NOMO-1 treated with DMSO at 0.1 percent for 48 hours (cell line): ENCODE measurements around the gene VAV3.
A peak's percentile ranks its signal among the peaks of the same experiment; 100 is the strongest.

Source experiments
- DNase-seq: peaks from one replicate; lab custom pipeline; 2025; ENCODE audit not compliant: unreplicated experiment; lab: John Stamatoyannopoulos, UW

Gene VAV3

DNA sequence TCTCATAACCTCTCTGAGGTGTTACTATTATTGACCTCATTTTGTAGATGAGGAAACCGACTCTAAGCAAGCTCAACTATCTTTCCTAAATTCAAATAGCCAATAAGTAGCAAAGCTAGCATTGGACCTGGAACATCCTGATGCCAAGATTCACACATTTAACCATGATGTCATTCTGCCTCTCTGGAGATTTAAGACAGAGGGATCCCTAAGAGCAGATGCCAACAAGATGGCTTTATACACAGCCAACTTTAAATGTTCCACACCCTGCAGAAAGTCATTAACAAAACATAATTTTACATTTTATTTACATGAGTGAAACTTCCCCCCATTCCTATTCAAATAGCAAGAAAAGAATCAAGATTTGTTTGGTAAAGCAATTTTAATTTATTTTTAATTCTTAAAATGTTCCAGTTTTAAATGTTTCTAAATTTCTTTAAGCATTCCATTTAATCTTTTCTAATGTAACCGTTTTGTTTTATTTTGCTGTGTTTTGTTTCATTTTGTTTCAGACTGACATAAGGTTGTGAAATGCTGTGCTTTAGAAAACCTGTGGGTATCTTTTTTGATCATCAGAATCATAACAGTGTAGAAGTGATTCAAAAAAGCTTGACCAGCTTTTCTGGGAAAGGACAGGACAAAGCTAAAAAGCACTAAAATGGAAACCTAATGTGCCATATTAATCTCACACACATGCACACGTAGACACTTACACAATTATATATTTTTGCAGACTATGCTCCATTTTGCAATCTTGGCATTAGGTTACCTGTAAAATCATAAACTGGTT is 7.6 kb upstream of the VAV3 start:
- DNase-seq, result no peak

DNA sequence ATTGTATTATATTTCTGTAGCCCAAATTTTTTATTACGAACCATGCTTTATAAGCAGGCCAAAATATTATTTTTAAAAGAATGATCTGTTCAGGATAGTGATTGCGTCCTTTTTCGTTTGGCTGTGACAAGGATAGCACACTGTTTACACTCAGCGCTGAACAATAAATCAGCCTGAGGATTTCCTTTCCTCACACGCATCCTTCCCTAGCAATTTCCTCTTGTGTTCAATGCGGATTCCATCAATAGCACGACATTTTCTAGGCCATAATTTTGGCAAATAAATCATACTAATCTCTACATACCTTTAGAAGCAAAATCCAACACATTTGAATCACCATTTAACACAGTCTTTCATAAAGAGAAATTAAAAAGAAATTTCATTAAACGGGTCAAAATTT is 1.6 kb upstream of the VAV3 start:
- no peak for DNase-seq

DNA sequence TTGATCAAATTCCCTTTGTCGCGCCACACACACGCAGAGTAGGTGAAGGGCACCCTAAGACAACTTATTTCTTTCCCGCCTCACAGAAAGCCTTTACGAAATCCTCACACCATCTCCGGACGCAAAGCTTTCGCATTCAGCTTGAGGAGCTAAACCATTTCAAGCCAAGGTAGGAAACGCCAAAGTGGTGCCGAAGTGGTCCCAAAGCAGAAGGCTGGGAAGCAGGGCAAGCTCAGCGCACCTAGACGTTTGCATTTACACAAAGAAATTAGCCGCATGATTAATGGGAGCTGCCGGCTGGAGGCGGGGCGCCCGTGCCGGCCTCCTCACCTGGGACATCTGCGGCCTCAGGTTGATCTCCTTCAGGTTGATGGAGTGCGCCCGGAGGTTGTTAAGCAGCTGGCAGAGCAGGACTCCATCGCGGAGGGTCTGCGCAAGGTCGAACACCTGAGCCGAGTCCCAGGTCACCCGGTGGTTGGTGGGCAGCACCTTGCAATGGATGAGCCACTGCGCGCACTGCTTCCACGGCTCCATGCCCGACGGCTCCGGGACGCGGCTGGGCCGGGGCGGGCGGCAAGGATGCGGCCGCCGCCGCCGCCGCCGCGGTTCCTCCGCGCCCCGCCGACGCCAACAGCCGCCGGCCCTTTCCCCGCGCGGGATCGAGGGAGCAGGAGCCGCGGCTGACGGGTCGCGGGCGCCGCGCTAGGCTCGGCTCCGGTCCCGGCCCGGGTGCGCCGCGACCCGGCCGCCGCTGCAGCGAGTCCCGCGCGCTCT is 457 bp downstream of the VAV3 start:
- no peak for DNase-seq

DNA sequence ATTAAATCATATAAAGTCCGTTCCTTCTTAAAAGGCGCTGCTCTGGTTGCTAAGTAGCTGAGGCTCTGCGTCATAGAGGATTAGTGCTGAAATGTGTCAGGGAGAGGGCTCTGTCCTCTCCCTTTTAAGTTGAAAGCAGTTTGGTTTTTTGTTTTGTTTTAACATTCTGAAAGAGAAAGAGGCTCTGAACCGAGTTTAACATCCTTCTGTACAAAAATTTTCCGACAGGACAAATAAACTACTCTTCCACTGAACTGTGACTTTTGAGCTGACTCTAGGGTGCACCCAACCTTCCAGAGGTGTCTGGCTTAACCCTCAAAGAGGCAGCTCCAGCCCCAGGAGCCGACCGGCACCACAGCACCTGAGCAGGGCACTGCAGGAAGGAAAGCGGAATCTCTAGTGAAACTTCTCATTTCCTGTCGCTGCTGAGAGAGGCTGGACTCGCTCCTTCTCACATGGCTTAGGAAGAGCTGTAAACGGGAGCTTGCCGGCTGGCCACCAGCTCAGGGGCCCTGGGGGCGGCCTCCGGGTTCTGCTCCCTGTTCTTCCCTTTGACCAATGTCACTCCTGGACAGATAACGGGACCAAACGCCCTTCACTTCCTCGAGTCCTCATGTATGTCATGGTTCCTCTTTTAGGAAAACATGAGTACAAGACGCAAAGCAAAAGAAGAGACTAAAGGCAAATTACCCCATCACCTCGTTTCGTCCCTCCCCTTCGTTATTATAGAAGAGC is 1.2 kb downstream of the VAV3 start:
- peak; percentile 59 for DNase-seq

DNA sequence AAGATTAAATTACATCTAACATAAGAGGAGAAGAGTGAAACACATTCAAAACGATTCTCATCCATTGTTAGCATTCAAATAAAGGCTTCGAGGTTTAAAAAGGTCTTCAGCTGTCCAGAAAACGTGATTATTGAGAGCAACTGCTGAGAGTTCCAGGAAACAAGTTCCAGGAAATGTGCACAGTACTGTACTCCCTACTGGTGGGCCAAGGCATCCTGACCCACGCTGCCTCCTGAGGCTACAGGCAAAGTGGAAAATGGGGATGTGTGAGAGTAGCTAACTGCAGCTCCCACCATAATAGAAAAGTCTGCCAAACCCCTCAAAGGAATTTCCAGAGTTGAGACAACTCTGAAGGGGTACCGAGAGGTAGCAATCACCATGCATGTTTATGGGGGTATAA is 2.0 kb downstream of the VAV3 start:
- DNase-seq, result no peak

DNA sequence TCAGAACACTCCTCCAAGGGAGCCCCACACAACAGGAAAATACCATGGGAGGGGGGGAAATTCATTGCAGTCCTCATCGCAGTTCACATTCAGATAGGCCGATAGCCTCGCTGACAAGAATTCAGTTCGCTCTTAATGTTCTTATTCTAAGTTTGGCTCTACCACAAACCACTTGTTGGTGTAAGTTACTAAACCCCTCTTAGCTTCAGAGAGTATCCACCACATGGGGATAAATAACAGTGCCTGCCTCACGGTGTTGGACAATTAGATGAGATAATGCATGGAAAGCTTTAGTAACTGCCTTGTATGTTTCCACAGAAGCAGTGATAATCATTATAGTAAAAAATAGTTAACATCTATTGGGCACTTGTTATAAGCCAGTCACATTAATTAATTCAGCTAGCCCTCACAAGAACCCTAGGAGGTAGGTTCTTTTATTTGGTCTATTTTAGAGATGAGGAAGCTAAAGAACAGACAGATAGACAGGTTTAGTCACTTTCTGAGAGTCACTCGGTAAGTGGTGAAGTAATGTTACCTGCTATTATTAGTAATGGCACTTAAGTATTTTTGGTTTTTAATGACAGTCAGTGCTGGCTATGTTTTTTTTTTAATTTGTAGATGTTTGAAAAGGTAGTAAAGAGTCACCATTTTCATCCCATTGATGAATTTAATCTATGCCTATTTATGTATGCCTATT is 10.1 kb downstream of the VAV3 start:
- DNase-seq, result no peak

DNA sequence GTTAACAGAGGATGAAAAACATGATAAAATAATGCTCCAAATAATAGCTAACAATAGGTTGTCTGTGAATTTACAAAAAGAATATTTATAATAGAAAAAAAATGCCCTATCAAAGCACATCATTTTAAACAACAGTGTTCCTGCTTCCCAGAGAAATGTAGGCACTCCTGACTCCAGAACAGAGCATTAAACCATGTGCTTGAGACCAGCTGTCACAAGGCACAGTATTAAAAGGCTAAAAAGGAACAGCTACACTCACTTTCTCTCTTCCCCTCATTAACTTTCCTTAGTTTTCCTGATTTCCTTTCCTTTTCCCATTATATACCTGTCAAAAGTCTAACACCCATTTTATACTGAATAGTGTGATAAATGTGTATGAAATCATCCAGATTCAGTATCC is 10.9 kb downstream of the VAV3 start:
- DNase-seq, result no peak

DNA sequence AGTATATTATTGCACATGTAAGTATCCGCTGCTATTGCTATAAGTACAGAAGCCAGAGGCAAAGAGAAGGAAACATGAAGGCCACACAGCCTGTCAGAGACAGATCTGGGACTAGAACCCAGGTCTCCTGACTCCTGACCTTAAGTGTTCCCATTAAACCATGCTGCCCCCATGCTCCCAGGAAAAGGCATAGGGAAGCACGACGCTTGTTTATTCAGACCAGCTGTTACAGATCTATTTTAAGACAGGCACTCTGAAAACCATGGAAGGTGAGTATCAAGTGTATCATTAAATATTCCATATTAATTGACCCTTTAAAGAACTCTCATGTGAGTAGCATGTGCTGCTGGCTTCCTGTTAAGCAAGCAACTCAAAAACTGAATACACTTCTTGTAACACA is 11.4 kb downstream of the VAV3 start:
- DNase-seq, result no peak

DNA sequence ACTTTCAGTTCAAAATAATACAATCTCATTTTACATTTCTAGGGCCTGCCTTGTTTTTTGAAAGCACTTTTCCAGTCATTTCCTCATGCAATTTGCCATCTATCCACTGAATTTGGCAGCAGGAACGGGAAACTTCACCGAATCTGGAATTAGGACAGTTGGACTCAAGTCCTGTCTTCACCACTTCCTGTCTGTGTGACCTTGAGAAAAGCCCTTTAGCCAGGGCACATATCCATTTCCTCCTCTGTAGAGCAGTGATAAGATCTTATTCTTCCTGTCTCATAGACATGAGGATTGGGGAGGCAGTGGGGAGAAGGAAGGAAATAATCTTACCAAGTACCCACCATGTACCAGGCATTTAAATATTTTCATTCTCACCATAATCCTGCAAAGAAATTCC is 12.0 kb downstream of the VAV3 start:
- peak; percentile 13 for DNase-seq

DNA sequence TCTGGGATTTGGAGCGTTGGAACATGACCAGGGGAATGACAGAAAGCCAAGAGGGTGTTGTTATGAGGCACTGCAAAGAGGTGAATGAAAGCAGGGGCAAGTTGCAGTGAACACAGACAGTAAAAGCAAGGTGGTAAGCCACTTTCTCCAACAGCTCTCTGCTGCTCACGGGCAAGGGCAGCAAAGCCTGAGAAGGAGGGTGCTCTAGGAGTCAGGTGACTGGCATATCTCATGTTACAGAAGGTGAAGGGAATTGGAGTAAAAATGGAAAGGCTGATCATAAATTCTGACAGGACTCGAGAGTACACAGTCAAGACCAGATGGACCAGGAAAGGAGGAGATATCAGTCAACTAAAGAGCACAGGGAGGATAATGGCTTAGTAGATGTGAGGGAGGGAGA is 14.5 kb downstream of the VAV3 start:
- DNase-seq, result no peak

DNA sequence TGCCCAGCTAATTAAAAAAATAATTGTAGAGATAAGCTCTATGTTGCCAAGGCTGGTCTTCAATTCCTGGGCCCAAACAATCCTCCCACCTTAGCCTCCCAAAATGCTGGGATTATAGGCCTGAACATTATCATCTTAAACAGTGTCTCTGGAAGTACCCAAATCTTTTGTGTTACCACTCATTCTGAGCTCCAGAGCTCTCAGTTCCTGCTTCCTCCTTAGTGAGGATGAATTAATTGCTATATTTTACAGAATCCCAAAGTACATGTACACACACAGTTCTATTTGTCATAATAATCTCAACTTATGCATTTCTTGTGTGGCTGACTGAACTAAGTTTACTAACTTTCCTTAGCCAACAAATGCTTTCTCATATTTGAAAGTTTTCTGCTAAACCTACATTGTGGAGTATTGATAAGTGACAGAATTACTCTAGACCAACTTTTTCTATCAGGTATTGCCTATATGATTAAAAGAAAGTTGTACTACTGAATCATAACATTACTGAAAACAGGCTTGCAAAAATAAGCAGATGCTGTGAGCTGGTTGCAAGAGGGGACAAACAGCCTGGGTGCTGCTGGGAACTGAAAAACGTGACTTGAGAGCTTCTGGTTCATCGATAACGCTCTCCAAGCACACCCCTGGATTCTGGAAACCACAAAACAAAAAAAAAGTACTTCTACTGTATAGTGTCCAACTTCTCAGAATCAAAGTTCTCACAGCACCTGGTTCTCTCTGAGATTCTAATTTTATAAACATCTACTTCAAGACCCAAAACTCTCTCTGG is 15.3 kb downstream of the VAV3 start:
- DNase-seq, result no peak

DNA sequence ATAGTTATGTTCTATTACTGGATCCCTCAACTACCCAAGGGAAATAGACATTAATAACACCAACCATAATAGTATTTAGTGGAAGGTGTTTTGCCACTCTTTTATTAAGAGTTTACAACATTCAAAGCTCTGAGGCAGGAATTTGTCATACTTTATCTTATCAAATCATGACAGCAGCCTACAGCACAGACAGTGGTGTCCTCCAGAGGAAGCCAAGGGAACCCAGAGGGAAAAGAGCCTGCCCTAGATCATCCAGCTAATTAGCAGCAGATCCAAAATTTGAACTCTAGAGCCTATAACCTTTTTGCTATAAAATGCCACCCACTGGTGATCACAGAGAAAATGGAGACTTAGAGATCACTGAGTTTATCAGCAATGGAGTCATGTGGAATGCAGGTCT is 18.2 kb downstream of the VAV3 start:
- no peak for DNase-seq

DNA sequence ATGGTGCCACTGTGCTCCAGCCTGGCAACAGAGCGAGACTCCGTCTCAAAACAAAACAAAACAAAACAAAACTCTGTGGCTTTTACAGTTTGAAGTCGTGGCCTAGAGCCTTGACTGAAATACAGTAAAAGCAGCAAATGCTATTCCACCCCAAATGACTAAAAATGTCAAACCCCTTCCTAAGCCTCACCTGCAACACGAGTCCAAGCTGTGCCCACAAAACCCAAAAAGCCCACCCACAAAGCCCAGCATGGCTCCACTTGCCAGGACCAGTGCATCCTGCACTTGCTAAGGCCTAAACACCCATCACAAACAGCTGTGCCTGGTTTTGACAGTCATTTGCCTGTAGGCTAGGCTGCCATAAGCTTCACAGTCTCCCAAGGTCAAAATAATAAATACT is 21.3 kb downstream of the VAV3 start:
- no peak for DNase-seq

DNA sequence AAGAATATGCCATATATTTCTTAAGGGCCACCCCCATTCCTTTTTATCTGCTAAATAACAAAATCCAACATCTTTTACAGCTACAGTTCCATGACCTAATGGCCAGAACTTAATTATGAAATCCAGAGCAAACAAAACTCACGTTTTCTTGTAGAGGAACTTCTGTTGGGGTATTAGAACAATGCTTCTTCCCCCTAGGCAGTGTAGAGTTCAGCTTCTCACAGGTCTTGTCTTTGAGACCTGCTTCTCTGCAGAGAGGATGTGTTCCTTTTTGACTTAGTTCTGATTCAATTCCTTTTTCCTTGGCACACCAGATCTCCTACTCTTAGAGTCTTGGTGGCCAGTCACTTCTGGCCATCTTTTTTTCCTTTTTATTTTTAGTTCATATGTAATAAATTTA is 22.2 kb downstream of the VAV3 start:
- DNase-seq, result peak; percentile 33

DNA sequence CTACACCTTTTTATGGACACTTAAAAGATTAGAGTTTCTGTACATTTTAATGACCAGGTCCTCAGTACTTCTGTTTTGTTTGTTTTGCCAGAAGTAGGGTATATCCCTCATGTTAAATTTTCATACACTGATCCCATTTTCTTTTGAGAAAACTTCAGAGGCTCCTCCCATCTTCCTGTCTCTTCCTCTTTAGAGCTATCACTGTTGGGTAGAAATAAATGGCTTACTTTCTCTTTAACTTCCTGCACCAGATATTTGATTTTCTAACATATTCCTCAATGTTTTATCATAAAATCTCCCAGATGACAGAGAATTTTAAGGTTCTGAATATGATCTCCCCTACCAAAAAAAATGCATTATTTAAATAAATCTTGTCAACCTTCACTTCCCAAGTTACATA is 23.4 kb downstream of the VAV3 start:
- peak; percentile 62 for DNase-seq

DNA sequence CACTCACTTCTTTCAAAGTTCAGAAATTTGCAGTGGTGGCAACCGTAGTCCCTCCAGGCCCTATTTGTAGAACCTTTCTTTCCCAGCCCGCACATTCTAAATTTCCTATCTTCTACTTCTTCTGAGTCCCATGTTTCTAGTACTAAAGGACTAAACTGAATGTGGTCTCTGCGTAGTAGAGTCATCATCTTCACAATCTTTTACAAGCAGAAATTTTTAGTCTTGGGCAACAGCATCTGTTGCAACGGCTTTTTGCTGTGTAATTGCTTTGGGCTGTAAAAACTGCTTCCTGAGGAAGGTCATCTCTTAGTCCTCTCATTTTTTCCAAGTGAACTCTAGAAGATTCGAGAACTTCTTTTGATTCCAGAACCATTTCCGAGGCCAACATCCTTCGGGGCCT is 23.9 kb downstream of the VAV3 start:
- peak; percentile 92 for DNase-seq

DNA sequence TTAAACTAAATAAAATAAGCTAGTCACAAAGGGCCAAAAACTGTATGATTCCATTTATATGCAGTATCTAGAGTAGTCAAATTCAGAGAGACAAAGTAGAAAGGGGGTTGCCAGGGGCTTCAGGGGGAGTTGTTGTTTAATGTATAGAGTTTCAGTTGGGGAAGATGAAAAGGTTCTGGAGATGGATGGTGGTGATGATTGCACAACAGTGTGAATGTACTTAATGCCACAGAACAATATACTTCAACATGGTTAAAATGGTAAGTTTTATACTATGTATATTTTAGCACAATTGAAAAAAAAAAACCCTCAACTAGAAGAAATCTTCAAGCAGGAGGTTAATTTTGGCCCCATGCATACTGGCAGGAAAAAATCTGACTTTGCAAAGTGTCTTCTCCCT is 24.3 kb downstream of the VAV3 start:
- DNase-seq, result peak; percentile 27

DNA sequence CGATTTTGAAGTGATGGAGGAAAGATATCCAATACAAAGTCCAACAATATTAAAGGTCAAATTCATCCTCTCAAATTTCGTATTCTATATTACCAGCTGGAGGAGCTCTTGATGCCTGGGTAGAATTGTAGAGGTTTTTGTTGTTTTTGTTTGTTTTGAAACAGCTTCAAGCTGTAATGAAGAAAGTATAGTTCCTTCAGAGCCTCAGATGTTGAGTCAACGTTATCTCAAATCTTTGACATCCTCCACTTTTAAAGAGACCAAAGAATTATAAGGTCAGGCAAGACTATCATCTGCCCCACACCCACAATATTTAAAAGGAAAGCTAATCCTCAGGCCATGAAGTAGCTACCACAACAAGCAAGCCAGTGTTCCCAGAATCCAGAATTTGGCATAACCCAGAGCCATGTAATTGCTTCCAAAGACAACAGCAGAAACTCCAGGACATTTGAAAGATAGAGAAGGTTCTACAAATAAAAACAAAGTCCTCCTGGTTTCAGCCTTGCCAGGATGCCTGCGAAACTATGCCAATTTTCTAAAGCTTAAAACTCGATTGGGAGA is 24.9 kb downstream of the VAV3 start:
- DNase-seq, result no peak

DNA sequence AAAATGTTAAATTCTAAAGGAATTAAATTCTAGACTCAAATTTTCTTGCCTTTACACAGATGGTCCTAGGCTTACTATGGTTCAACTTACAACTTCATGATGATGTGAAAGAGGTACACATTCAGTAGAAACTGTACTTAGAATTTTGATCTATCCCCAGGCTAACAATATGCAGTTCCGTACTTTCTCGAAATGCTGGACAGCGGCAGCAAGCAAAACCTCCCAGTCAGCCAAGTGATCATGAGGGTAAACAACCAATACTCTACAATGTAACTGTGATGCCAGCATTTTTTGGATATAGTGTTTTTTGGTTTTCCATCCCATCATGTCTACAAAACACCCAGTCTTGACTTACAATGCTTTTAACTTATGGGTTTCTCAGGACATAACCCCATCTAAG is 25.7 kb downstream of the VAV3 start:
- no peak for DNase-seq
